GM21360 (cell line): Measurements from ENCODE around the gene RIT1.

Experiments used
- ATAC-seq: cut with Tn5 transposase; IDR thresholded peaks from one replicate; pipeline ENCODE4 v1.9.1; 2021; ENCODE audit warnings: mild to moderate bottlenecking, moderate library complexity; ENCODE audit not compliant: unreplicated experiment

Gene RIT1

GRCh38 chr1:155911156-155912055, at the start of gene RIT1:
TSS of gene RIT1 (minus strand) at chr1:155911349. CDS start at chr1:155910761, 588 bp downstream.
- peak; percentile 79 for ATAC-seq

GRCh38 chr1:155960081-155960745, 49.1 kb upstream of the RIT1 start:
- ATAC-seq = no peak

- no peak for ATAC-seq
These were observed 46.3 kb upstream of the RIT1 start for GRCh38 chr1:155957411-155957915.

GRCh38 chr1:155954645-155955044, 43.5 kb upstream of the RIT1 start:
- ATAC-seq = no peak

- no peak for ATAC-seq
These were observed 41.3 kb upstream of the RIT1 start for GRCh38 chr1:155952505-155952890.

- no peak for ATAC-seq
These were observed 40.8 kb upstream of the RIT1 start for GRCh38 chr1:155951753-155952504.

- no peak for ATAC-seq
These were observed 39.7 kb upstream of the RIT1 start for GRCh38 chr1:155950829-155951228.

- ATAC-seq = no peak
These were observed 36.6 kb upstream of the RIT1 start for GRCh38 chr1:155947741-155948140.

- no peak for ATAC-seq
These were observed 36.1 kb upstream of the RIT1 start for GRCh38 chr1:155947292-155947691.

GRCh38 chr1:155946633-155947219, 35.6 kb upstream of the RIT1 start:
- ATAC-seq = no peak

GRCh38 chr1:155944444-155944799, 33.3 kb upstream of the RIT1 start:
- no peak for ATAC-seq

GRCh38 chr1:155942578-155943141, 31.5 kb upstream of the RIT1 start:
- ATAC-seq = no peak

GRCh38 chr1:155941845-155942531, 30.8 kb upstream of the RIT1 start:
- ATAC-seq = no peak

- ATAC-seq = no peak
These were observed 30.1 kb upstream of the RIT1 start, which contains the start of gene RXFP4 for GRCh38 chr1:155940993-155941844. TSS of gene RXFP4 (plus strand) at chr1:155941638. CDS start at chr1:155941710, 72 bp downstream.

- ATAC-seq = no peak
These were observed 29.4 kb upstream of the RIT1 start for GRCh38 chr1:155940482-155940992.

- no peak for ATAC-seq
These were observed 27.1 kb upstream of the RIT1 start for GRCh38 chr1:155938220-155938627.

- no peak for ATAC-seq
These were observed 23.9 kb upstream of the RIT1 start for GRCh38 chr1:155934936-155935590.
